IMR-90 (cell line): ENCODE results near the gene MFSD6. TPM values are rescaled to one million over a fixed set of nuclear protein-coding genes. Genes with fewer than 3 reads are reported as not detected.

Source experiments
- ATAC-seq: fragments of 200-7000 bp; cut with Tn5 transposase; 2 replicates; pipeline ENCODE4 v1.9.1; 2020; ENCODE audit warnings: low read depth, mild to moderate bottlenecking, moderate library complexity
- BruUV-seq: library from RNA; stranded (reverse); fragments of 400-500 nt; replicated peaks from 2 replicates; lab custom pipeline; 2021; lab: Mats Ljungman, UMichigan
- CTCF ChIA-PET: fragments of 300-600 bp; formaldehyde crosslinking; extraction: SDS; loops from one replicate; lab custom pipeline; 2021; ENCODE audit warnings: antibody characterized with exemption; lab: Yijun Ruan, JAX
- POLR2A ChIA-PET: fragments of 300-600 bp; sonication (Branson Sonifier 250); formaldehyde crosslinking; loops from one replicate; lab custom pipeline; 2022; ENCODE audit warnings: antibody characterized with exemption; ENCODE audit not compliant: unreplicated experiment; lab: Charles Lee
- DNase-seq: peaks from one replicate; pipeline ENCODE4 v3.0.0; 2013
- H2AFZ ChIP-seq: replicated peaks from 2 replicates; pipeline ENCODE3; 2013; ENCODE audit warnings: low read length, mild to moderate bottlenecking; ENCODE audit not compliant: poor library complexity
- H2AK5ac ChIP-seq: 2 replicates; pipeline ENCODE4 v1.6.1; 2013; ENCODE audit warnings: low read depth, low read length, inconsistent platforms
- H2AK9ac ChIP-seq: replicated peaks from 2 replicates; pipeline ENCODE3; 2013; ENCODE audit warnings: mild to moderate bottlenecking, low read depth, low read length, moderate library complexity; ENCODE audit not compliant: poor library complexity
- H2BK120ac ChIP-seq: 2 replicates; pipeline ENCODE4 v1.6.1; 2013; ENCODE audit warnings: low read depth, low read length, inconsistent platforms
- H2BK15ac ChIP-seq: 3 replicates; pipeline ENCODE4 v1.6.1; 2013; ENCODE audit warnings: low read depth, low read length, inconsistent platforms
- H2BK20ac ChIP-seq: 2 replicates; pipeline ENCODE4 v1.6.1; 2013; ENCODE audit warnings: low read depth, mild to moderate bottlenecking, inconsistent platforms, low read length, moderate library complexity
- H2BK5ac ChIP-seq: 2 replicates; pipeline ENCODE4 v1.6.1; 2013; ENCODE audit warnings: mild to moderate bottlenecking, low read depth, low read length, inconsistent platforms; ENCODE audit not compliant: poor library complexity, severe bottlenecking
- H3K14ac ChIP-seq: replicated peaks from 2 replicates; pipeline ENCODE4 v1.6.1; 2013; ENCODE audit warnings: low read depth, low read length, inconsistent platforms
- H3K18ac ChIP-seq: 2 replicates; pipeline ENCODE4 v1.6.1; 2013; ENCODE audit warnings: low read depth, low read length, control low read depth
- H3K23ac ChIP-seq: 2 replicates; pipeline ENCODE4 v1.6.1; 2013; ENCODE audit warnings: low read depth, low read length, inconsistent platforms
- H3K27ac ChIP-seq: 2 replicates; pipeline ENCODE4 v1.5.1; 2013; ENCODE audit warnings: mild to moderate bottlenecking, control low read depth, low read length; ENCODE audit not compliant: insufficient read depth
- H3K27me3 ChIP-seq: 2 replicates; pipeline ENCODE4 v1.6.1; 2013; ENCODE audit warnings: low read length; ENCODE audit not compliant: control insufficient read depth, insufficient read depth
- H3K36me3 ChIP-seq: 2 replicates; pipeline ENCODE4 v1.6.1; 2013; ENCODE audit warnings: low read length, mixed read lengths; ENCODE audit not compliant: control insufficient read depth, insufficient read depth
- H3K4ac ChIP-seq: 2 replicates; pipeline ENCODE4 v1.6.1; 2013; ENCODE audit warnings: low read depth, low read length, inconsistent platforms
- H3K4me1 ChIP-seq: 2 replicates; pipeline ENCODE4 v1.6.1; 2013; ENCODE audit warnings: low read length, mixed read lengths; ENCODE audit not compliant: control insufficient read depth, insufficient read depth
- H3K4me2 ChIP-seq: 2 replicates; pipeline ENCODE4 v1.6.1; 2013; ENCODE audit warnings: low read depth, mild to moderate bottlenecking, control low read depth, low read length, moderate library complexity
- H3K4me3 ChIP-seq: 2 replicates; pipeline ENCODE4 v1.5.1; 2013; ENCODE audit warnings: low read depth, mild to moderate bottlenecking, control low read depth, low read length, moderate library complexity; ENCODE audit not compliant: insufficient read depth
- H3K56ac ChIP-seq: 2 replicates; pipeline ENCODE4 v1.6.1; 2013; ENCODE audit warnings: low read length, inconsistent platforms; ENCODE audit not compliant: insufficient read depth; ENCODE audit errors: extremely low read depth
- H3K79me1 ChIP-seq, 2 experiments: 2 replicates each; pipeline ENCODE4 v1.6.1; 2013; ENCODE audit warnings: low read length in 2 of 2, inconsistent platforms in 1 of 2, low read depth in 1 of 2
- H3K9ac ChIP-seq: 2 replicates; pipeline ENCODE4 v1.6.1; 2013; ENCODE audit warnings: low read depth, low read length, control low read depth
- H3K9me1 ChIP-seq: 2 replicates; pipeline ENCODE4 v1.6.1; 2013; ENCODE audit warnings: low read length, inconsistent platforms; ENCODE audit not compliant: insufficient read depth
- H3K9me3 ChIP-seq: 2 replicates; pipeline ENCODE4 v1.6.1; 2013; ENCODE audit warnings: low read length; ENCODE audit not compliant: control insufficient read depth, insufficient read depth
- H4K20me1 ChIP-seq: 2 replicates; pipeline ENCODE4 v1.6.1; 2013; ENCODE audit warnings: low read length, inconsistent platforms; ENCODE audit not compliant: insufficient read depth
- H4K5ac ChIP-seq: 2 replicates; pipeline ENCODE4 v1.6.1; 2013; ENCODE audit warnings: mild to moderate bottlenecking, low read depth, low read length, control low read depth
- H4K8ac ChIP-seq, 2 experiments: 2 replicates each; pipeline ENCODE4 v1.6.1; 2013; ENCODE audit warnings: low read depth in 2 of 2, low read length in 2 of 2, control low read depth in 1 of 2, inconsistent platforms in 1 of 2
- H4K91ac ChIP-seq: 2 replicates; pipeline ENCODE4 v1.6.1; 2013; ENCODE audit warnings: low read depth, low read length, inconsistent platforms; ENCODE audit not compliant: insufficient read depth
- BHLHE40 ChIP-seq: fragments of 150-350 bp; IDR thresholded peaks from 2 replicates; pipeline ENCODE4 v1.6.1; 2016; ENCODE audit warnings: mild to moderate bottlenecking, low read depth, low read length
- MXI1 ChIP-seq: IDR thresholded peaks from 2 replicates; pipeline ENCODE4 v1.6.1; 2012; ENCODE audit warnings: low read depth, mild to moderate bottlenecking, low read length, moderate library complexity, borderline replicate concordance
- WGBS, 2 experiments: methylation state at CpG; one replicate each; pipeline versions ENCODE4 v1.1.5 to v1.1.7; 2013; ENCODE audit warnings: missing lambda C conversion rate in 2 of 2; ENCODE audit not compliant: insufficient read length in 1 of 2; ENCODE audit errors: extremely low coverage in 2 of 2; 5-methylcytosine and 5-hydroxymethylcytosine counted together
- dilution Hi-C: fragments of 300-500 bp; cut with HindIII; formaldehyde crosslinking; loops from one replicate; pipeline ENCODE4 v1.14.3; 2018; ENCODE audit warnings: low sequenced_read_pairs; ENCODE audit not compliant: unreplicated experiment
- in situ Hi-C: fragments of 300-500 bp; cut with MboI; formaldehyde crosslinking; loops from 3 replicates; pipeline ENCODE4 v1.14.3; 2019; ENCODE audit warnings: low sequenced_read_pairs, inconsistent platforms, mixed read lengths
- intact Hi-C: fragments of 100-400 bp; cut with micrococcal nuclease; formaldehyde crosslinking; loops from 2 replicates; pipeline ENCODE4 v1.10.0; 2022
- polyA plus RNA-seq, 3 experiments: library from polyadenylated mRNA; depleted of rRNA; stranded (reverse); fragments of >200 nt; gene quantifications; 2 replicates each; pipeline ENCODE4 v1.2.3, GENCODE V29; 2012; ENCODE audit warnings: low replicate concordance in 1 of 3
- total RNA-seq: library from RNA; depleted of rRNA; stranded (reverse); fragments of >200 nt; gene quantifications from 2 replicates; pipeline ENCODE4 v1.2.3, GENCODE V29; 2012

The MFSD6 gene
- total and polyA plus RNA-seq, 2 of the 4 experiments (the other 2 are of a cell fraction) = 4.2 to 7.7 TPM

DNA sequence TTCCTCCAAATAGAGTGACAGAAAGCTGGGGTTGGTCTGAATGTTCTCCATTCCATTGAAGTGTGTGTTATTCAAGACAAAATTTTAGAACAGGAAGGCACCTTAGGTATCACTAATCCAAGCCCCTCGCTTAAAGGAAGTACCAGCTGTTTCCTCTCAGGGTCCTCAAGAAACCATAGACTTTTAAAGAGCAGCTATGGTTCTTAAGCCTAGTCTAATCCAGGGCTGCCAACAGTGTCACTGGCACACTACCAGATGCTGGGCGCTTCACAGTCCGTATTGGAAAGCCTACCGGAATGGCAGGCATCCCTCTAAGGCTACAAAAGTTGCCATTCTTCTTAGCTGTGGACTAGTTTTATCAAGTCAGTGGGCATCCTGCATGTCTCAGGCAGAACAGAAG, 124.4 kb downstream of the MFSD6 start:
- no peak overlapping the region for H3K56ac ChIP-seq
- dilution Hi-C loops (no loop called here), in situ Hi-C loops (no loop called here), intact Hi-C loops (no loop called here)
- H2AFZ ChIP-seq = peak overlapping the region; percentile 15
- H3K4me3 ChIP-seq = no peak overlapping the region
- TF ChIP-seq MXI1 (no peak), BHLHE40 (no peak)
- H3K27me3 ChIP-seq = no peaks in the 10 kb centered on the region
- 0 out of 2 replicates have a peak overlapping the region, but pooled peaks have one; percentile 6 for H2BK120ac ChIP-seq
- H3K4me2 ChIP-seq = no peak overlapping the region
- DNase-seq = no peak
- H3K27ac ChIP-seq = no peak overlapping the region
- H3K23ac ChIP-seq = peak overlapping the region; percentile 25; the same call in 1 of the 2 replicates
- peak overlapping the region; percentile 44; the same call in 1 of the 2 replicates for H2AK5ac ChIP-seq
- peaks cover 11 to 15% of the 10 kb centered on the region in 2 experiments for H3K79me1 ChIP-seq
- H3K4ac ChIP-seq = no peak overlapping the region
- H4K5ac ChIP-seq = no peak overlapping the region
- H2BK5ac ChIP-seq = no peak overlapping the region
- BruUV-seq = no TSS peak
- 80% methylated on average over 1 of the region's 4 CpGs; no CpG with 5 or more reads in 1 of the 2 experiments for WGBS, 2 experiments
- peaks cover 20% of the 10 kb centered on the region for H3K4me1 ChIP-seq
- H3K18ac ChIP-seq = no peak overlapping the region
- no peak overlapping the region for H2AK9ac ChIP-seq
- ATAC-seq = no peak
- H3K14ac ChIP-seq = no peak overlapping the region
- no peaks in the 10 kb centered on the region for H3K36me3 ChIP-seq
- POLR2A ChIA-PET = no interaction called here
- H4K91ac ChIP-seq = no peak overlapping the region
- CTCF ChIA-PET = no interaction called here
- 0 out of 3 replicates have a peak overlapping the region, but pooled peaks have one; percentile 41 for H2BK15ac ChIP-seq
- peaks cover 18% of the 10 kb centered on the region for H3K9me1 ChIP-seq
- H4K8ac ChIP-seq = no peak overlapping the region
- H3K9me3 ChIP-seq = peaks cover 5% of the 10 kb centered on the region; the same call in 1 of the 2 replicates
- H4K20me1 ChIP-seq = no peaks in the 10 kb centered on the region
- H3K9ac ChIP-seq = no peak overlapping the region
- no peak overlapping the region for H2BK20ac ChIP-seq
